Measurements from ENCODE around the gene LIPA. TPM values are rescaled to one million over a fixed set of nuclear protein-coding genes. Genes with fewer than 3 reads are reported as not detected.
"Not testable (repeated sequence)": the region's sequence is repeated elsewhere in the genome, so short reads cannot be mapped to it uniquely, and the experiment has no call there.

Gene LIPA
- polyA plus RNA-seq, 1 donor (not counting 4 experiments of a cell fraction or from before 2014, with no cell fraction given) = 156 TPM

- Histone ChIP-seq H3K79me2 (ENCODE audit: control insufficient read depth, insufficient read depth, low read length) (peaks cover 2% of the 10 kb centered on the region), H3K36me3 (ENCODE audit: control insufficient read depth in 2 of 2, extremely low read depth in 1 of 2, insufficient read depth in 2 of 2, low read length in 2 of 2) (no peaks in the 10 kb centered on the region), H3K4me1 (ENCODE audit: control insufficient read depth, extremely low read depth, insufficient read depth, low read length) (peaks cover 10% of the 10 kb centered on the region), H3K4me2 (ENCODE audit: control insufficient read depth, extremely low read depth, insufficient read depth, low read depth, low read length) (no peak overlapping the region), H3K9me3 (ENCODE audit: control insufficient read depth, low read depth, low read length) (no peaks in the 10 kb centered on the region), H4K20me1 (ENCODE audit: control insufficient read depth, extremely low read depth, insufficient read depth, low read length) (no peaks in the 10 kb centered on the region), H3K9ac (ENCODE audit: control insufficient read depth, extremely low read depth, insufficient read depth, low read length) (no peak overlapping the region), H2AFZ (ENCODE audit: control insufficient read depth, low read length) (no peak overlapping the region), H3K27ac (ENCODE audit: control insufficient read depth, insufficient read depth, low read length) (no peak overlapping the region), H3K4me3 (ENCODE audit: control insufficient read depth in 2 of 3, extremely low read depth in 1 of 3, insufficient read depth in 2 of 3, low read depth in 1 of 3, low read length in 3 of 3) (no peak overlapping the region), H3K27me3 (ENCODE audit: control insufficient read depth, extremely low read depth, insufficient read depth, low read length) (no peaks in the 10 kb centered on the region), H3K9me1 (ENCODE audit: control insufficient read depth, extremely low read depth, insufficient read depth, low read length) (no peaks in the 10 kb centered on the region)
- dilution Hi-C loops (cut with MboI; ENCODE audit: extremely low pct_ligation_motif_present, low sequenced_read_pairs) = no loop called here
- TF ChIP-seq EZH2 (IDR thresholded peaks at IDR 0.05; ENCODE audit: low read length) (no peak), CTCF (optimal IDR thresholded peaks at IDR 0.05 in 1 of 3, IDR thresholded peaks at IDR 0.05 in 1 of 3, conservative IDR thresholded peaks at IDR 0.05 in 1 of 3; ENCODE audit: extremely low read depth in 1 of 3, insufficient read depth in 2 of 3, low read length in 3 of 3) (no peak)
- FAIRE-seq (no peak), DNase-seq (ENCODE audit: low read depth, low spot score) (no peak)
These were observed 4.8 kb upstream of the LIPA start for GRCh38 chr10:89256340-89256739.

- dilution Hi-C loops (cut with MboI; ENCODE audit: extremely low pct_ligation_motif_present, low sequenced_read_pairs) = no loop called here
- TF ChIP-seq EZH2 (IDR thresholded peaks at IDR 0.05; ENCODE audit: low read length) = no peak
These were observed 4.2 kb upstream of the LIPA start for GRCh38 chr10:89255793-89256192.

DNA sequence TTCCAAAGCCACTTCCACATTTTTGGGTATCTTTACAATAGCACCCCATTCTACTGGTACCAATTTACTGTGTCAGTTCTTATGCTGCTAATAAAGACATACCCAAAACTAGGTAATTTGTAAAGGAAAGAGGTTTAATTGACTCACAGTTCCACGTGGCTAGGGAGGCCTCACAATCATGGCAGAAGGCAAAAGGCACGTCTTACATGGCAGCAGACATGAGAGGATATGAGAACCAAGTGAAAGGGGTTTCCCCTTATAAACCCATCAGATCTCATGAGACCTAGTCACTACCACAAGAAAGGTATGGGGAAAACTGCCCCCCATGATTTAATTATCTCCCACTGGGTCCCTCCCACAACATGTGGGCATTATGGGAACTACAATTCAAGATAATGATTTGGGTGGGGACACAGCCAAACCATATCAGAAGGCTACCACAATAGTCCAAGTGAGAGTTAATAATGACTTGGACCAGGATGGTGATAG, 3.6 kb upstream of the LIPA start:
- H3K4me3 ChIP-seq (ENCODE audit: control insufficient read depth in 2 of 3, extremely low read depth in 1 of 3, insufficient read depth in 2 of 3, low read depth in 1 of 3, low read length in 3 of 3); H3K9me1 ChIP-seq (ENCODE audit: control insufficient read depth, extremely low read depth, insufficient read depth, low read length); H2AFZ ChIP-seq (ENCODE audit: control insufficient read depth, low read length); dilution Hi-C loops (cut with MboI; ENCODE audit: extremely low pct_ligation_motif_present, low sequenced_read_pairs); H3K4me2 ChIP-seq (ENCODE audit: control insufficient read depth, extremely low read depth, insufficient read depth, low read depth, low read length); H3K36me3 ChIP-seq (ENCODE audit: control insufficient read depth in 2 of 2, extremely low read depth in 1 of 2, insufficient read depth in 2 of 2, low read length in 2 of 2); DNase-seq (ENCODE audit: low read depth, low spot score); H4K20me1 ChIP-seq (ENCODE audit: control insufficient read depth, extremely low read depth, insufficient read depth, low read length); H3K4me1 ChIP-seq (ENCODE audit: control insufficient read depth, extremely low read depth, insufficient read depth, low read length); H3K27ac ChIP-seq (ENCODE audit: control insufficient read depth, insufficient read depth, low read length); H3K27me3 ChIP-seq (ENCODE audit: control insufficient read depth, extremely low read depth, insufficient read depth, low read length); H3K9me3 ChIP-seq (ENCODE audit: control insufficient read depth, low read depth, low read length); H3K9ac ChIP-seq (ENCODE audit: control insufficient read depth, extremely low read depth, insufficient read depth, low read length); FAIRE-seq: not testable (repeated sequence)
- peaks cover 12% of the 10 kb centered on the region for H3K79me2 ChIP-seq (ENCODE audit: control insufficient read depth, insufficient read depth, low read length)

More at GRCh38 chr10:89255793-89256192, 4.2 kb upstream of the LIPA start:
- no peaks in the 10 kb centered on the region for H4K20me1 ChIP-seq (ENCODE audit: control insufficient read depth, extremely low read depth, insufficient read depth, low read length)
- no peaks in the 10 kb centered on the region for H3K9me3 ChIP-seq (ENCODE audit: control insufficient read depth, low read depth, low read length)
- no peak overlapping the region for H2AFZ ChIP-seq (ENCODE audit: control insufficient read depth, low read length)
- H3K79me2 ChIP-seq (ENCODE audit: control insufficient read depth, insufficient read depth, low read length) = peaks cover 7% of the 10 kb centered on the region
- no peaks in the 10 kb centered on the region for H3K36me3 ChIP-seq (ENCODE audit: control insufficient read depth in 2 of 2, extremely low read depth in 1 of 2, insufficient read depth in 2 of 2, low read length in 2 of 2)
- H3K27ac ChIP-seq (ENCODE audit: control insufficient read depth, insufficient read depth, low read length) = no peak overlapping the region
- peaks cover 8% of the 10 kb centered on the region for H3K4me1 ChIP-seq (ENCODE audit: control insufficient read depth, extremely low read depth, insufficient read depth, low read length)
- FAIRE-seq (no peak), DNase-seq (ENCODE audit: low read depth, low spot score) (no peak)
- no peak overlapping the region for H3K9ac ChIP-seq (ENCODE audit: control insufficient read depth, extremely low read depth, insufficient read depth, low read length)
- no peak overlapping the region for H3K4me2 ChIP-seq (ENCODE audit: control insufficient read depth, extremely low read depth, insufficient read depth, low read depth, low read length)
- no peak overlapping the region for H3K4me3 ChIP-seq (ENCODE audit: control insufficient read depth in 2 of 3, extremely low read depth in 1 of 3, insufficient read depth in 2 of 3, low read depth in 1 of 3, low read length in 3 of 3)
- H3K27me3 ChIP-seq (ENCODE audit: control insufficient read depth, extremely low read depth, insufficient read depth, low read length) = no peaks in the 10 kb centered on the region
- no peaks in the 10 kb centered on the region for H3K9me1 ChIP-seq (ENCODE audit: control insufficient read depth, extremely low read depth, insufficient read depth, low read length)
